Measurements from ENCODE around the gene MYMK.
A peak's percentile ranks its signal among the peaks of the same experiment; 100 is the strongest.

The MYMK gene

GRCh38 chr9:133518706-133519449, 5.9 kb downstream of the MYMK start:
- no peak for DNase-seq

GRCh38 chr9:133518200-133518599, 6.6 kb downstream of the MYMK start:
- DNase-seq = no peak

- DNase-seq = no peak
These were observed 7.0 kb downstream of the MYMK start for GRCh38 chr9:133517711-133518110.

GRCh38 chr9:133516961-133517350, 7.8 kb downstream of the MYMK start:
- no peak for DNase-seq

GRCh38 chr9:133516256-133516960, 8.4 kb downstream of the MYMK start:
- DNase-seq = no peak

- no peak for DNase-seq
These were observed 9.0 kb downstream of the MYMK start for GRCh38 chr9:133515615-133516255.

GRCh38 chr9:133515240-133515610, 9.5 kb downstream of the MYMK start:
- no peak for DNase-seq

GRCh38 chr9:133514460-133515239, 10.1 kb downstream of the MYMK start:
- DNase-seq = peak in 39 of 56 donors; percentile 18 to 79 (median 54)

- DNase-seq = peak in 8 of 56 donors; percentile 13 to 36 (median 23)
These were observed 11.3 kb downstream of the MYMK start for GRCh38 chr9:133513214-133514100.

GRCh38 chr9:133512253-133513213, 12.2 kb downstream of the MYMK start:
- DNase-seq = no peak

GRCh38 chr9:133511607-133512006, 13.2 kb downstream of the MYMK start:
- DNase-seq = no peak

- DNase-seq = no peak
These were observed 13.7 kb downstream of the MYMK start for GRCh38 chr9:133510926-133511505.

GRCh38 chr9:133509179-133510083, 15.3 kb downstream of the MYMK start:
- DNase-seq = peak in 42 of 56 donors; percentile 8 to 78 (median 50)

GRCh38 chr9:133508046-133508445, 16.7 kb downstream of the MYMK start:
- DNase-seq = no peak

GRCh38 chr9:133507246-133507965, 17.4 kb downstream of the MYMK start:
- no peak for DNase-seq

GRCh38 chr9:133506653-133507038, 18.1 kb downstream of the MYMK start:
- DNase-seq = no peak

All from nucleus accumbens (tissue), 56 donors.